AG09309 (cell line): ENCODE results near the gene KRT36.

Source experiments
- DNase-seq: peaks from one replicate; pipeline ENCODE4 v3.0.0-alpha.2; 2010; ENCODE audit warnings: low read depth
- H3K4me3 ChIP-seq: 2 replicates; pipeline ENCODE4 v1.5.1; 2011; ENCODE audit warnings: mild to moderate bottlenecking, low read depth, low read length, moderate library complexity; ENCODE audit not compliant: control insufficient read depth
- TF ChIP-seq, protein P1 (sequence below): IDR thresholded peaks from 2 replicates; pipeline ENCODE4 v1.5.1; 2011; ENCODE audit warnings: mild to moderate bottlenecking, low read depth, low read length, inconsistent platforms; ENCODE audit not compliant: insufficient read depth, control insufficient read depth; ENCODE audit errors: missing control alignments

KRT36 gene

DNA sequence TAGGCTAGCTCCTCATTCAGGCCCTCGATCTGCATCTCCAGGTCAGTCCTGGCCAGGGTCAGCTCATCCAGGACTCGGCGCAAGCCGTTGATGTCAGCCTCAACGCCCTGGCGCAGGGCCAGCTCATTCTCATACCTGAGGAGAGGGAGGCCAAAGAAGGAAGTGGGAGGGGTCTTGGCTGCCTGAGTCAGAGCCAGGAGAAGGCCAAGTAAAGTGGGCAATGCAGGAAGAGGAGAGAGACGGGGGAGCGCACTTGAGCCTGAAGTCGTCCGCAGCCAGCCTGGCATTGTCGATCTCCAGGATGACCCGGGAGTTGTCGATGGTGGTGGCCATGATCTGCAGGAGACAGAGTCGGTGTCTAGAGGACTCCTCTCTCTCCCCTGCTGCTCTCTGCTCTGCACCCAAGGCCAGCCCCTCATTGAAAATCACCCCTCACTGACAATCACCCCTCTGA lies 27.1 kb upstream of the KRT36 start:
- DNase-seq = no peak
- H3K4me3 ChIP-seq = no peak overlapping the region
- TF ChIP-seq, protein P1, sequence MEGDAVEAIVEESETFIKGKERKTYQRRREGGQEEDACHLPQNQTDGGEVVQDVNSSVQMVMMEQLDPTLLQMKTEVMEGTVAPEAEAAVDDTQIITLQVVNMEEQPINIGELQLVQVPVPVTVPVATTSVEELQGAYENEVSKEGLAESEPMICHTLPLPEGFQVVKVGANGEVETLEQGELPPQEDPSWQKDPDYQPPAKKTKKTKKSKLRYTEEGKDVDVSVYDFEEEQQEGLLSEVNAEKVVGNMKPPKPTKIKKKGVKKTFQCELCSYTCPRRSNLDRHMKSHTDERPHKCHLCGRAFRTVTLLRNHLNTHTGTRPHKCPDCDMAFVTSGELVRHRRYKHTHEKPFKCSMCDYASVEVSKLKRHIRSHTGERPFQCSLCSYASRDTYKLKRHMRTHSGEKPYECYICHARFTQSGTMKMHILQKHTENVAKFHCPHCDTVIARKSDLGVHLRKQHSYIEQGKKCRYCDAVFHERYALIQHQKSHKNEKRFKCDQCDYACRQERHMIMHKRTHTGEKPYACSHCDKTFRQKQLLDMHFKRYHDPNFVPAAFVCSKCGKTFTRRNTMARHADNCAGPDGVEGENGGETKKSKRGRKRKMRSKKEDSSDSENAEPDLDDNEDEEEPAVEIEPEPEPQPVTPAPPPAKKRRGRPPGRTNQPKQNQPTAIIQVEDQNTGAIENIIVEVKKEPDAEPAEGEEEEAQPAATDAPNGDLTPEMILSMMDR = no peak

DNA sequence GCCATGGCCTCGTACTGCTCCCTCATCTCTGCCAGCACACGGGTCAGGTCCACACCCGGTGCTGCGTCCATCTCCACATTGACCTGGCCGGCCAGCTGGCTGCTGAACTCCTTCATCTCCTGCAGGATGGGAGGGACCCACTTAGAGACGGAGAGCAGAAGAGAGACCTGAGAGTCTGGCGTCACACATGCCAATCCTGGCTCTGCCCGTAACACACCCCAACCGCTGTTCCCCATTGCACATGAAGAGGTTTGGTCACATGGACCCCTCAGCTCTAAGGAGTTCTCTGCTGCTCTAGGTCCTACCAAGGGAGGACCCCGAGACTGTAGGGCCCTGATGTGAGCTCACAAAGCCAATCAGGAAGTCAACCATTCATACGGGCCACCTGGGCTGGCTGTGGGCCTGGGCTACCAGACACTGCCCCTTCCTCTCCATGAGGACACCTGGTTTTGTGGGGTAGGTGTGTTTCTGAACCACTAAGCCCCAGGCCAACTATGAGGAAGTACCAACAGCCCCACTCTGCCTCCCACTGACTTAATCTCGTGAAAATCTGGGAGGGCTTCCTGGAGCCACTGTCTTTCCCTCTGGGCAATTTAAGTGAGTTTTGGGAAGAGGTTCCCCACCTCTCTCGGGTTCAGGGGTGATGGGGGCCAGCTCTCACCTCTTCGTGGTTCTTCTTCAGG lies 26.6 kb upstream of the KRT36 start:
- no peak for DNase-seq
- TF ChIP-seq, protein P1 = no peak
- H3K4me3 ChIP-seq = no peak overlapping the region

DNA sequence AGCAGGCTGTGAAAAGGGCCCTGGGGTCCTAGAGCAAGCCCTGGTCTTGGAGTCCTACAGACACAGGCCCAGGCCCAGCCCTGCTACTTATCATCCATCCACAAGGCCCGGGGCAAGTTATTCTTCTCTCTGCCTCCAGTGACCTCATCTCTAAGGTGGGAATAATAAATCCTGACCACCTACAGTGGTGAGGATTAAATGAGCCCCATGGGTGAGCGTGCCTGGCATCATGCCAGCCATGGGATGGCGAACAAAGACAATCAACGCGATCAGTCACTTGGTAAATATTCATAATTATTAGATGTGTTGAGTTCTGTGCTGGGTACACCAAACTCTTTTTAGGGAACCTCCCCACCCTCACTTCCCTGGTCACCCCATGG lies 23.4 kb upstream of the KRT36 start:
- H3K4me3 ChIP-seq = no peak overlapping the region
- DNase-seq = no peak
- TF ChIP-seq, protein P1 = no peak

DNA sequence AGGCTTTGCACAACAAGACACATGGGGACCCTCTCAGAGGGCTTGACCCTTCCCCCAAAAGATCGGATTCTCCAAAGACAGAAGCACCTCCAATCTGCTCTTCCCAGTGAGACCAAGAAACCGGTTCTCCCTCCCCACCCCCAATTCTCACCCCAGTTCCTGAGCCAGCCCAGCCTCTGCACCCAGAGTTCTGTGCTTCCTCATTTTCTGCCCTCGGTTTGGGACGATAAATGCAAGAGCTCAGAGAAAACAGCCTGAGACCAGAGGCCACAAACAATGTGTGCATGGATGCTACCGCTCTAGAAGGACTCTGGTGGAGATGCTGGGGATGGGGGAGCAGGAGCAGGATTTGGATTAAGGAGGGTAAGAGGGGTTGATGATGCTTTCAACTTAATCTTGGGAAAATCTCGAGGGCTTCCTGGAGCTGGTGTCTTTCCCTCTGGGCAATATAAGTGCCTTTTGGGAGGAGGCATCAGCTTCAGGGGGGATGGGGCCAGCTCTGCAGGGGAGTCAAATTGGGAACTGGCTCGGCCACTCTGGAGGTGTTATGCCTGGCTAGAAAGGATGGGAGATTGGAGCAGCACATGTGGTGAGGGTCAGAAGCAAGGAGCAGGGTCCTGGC lies 22.9 kb upstream of the KRT36 start:
- no peak for DNase-seq
- TF ChIP-seq, protein P1 = no peak
- H3K4me3 ChIP-seq = no peak overlapping the region

DNA sequence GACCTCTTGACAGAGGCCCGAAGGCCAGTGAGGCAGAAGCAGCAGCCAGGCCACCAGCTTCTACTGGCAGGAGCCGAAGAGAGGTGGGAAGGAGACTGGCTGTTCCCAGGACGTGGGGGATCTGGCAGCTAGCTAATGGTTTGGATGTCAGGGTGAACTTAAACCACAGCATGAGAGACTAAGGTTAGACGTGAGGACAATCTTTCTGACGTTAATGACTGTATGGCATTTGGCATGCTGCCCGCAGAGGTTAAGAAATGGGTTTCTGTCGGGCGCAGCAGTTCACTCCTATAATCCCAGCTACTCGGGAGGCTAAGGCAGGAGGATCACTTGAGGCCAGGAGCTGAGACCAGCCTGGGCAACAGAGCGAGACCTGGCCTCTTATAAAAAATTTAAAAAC lies 22.0 kb upstream of the KRT36 start:
- no peak for DNase-seq
- TF ChIP-seq, protein P1 = no peak
- H3K4me3 ChIP-seq = no peak overlapping the region

DNA sequence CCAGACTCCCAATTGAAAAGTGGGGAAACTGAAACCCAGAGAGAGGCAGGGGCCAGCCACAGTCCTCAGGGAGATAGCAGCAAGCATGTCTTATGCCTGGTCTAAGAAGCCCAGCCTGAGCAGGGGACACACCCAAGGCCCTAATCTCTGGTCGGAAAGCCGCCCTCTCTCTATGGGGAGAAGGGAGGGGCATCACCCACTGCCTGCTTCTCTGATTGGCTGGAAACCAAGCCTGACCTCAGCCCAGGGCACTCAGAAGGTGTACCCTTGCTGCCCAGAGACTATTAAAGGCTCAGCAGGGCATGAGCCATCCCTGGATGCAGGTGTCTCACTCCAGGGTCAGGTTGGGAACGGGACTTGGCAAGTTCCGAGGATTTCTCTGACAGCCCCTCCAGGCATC lies 21.4 kb upstream of the KRT36 start:
- DNase-seq = no peak
- TF ChIP-seq, protein P1 = no peak
- H3K4me3 ChIP-seq = no peak overlapping the region
